ENCODE results near the gene TRIM62.

GRCh38 chr1:33151116-33151515, 30.7 kb downstream of the TRIM62 start:
- TF ChIP-seq CTCF (IDR thresholded peaks at IDR 0.05) (no peak), POLR2A (IDR thresholded peaks at IDR 0.05) (no peak)

Data from Peyer's patch (tissue), 4 donors.